Measurements from ENCODE around the gene SYCE1L.
"Not testable (repeated sequence)": the region's sequence is repeated elsewhere in the genome, so short reads cannot be mapped to it uniquely, and the experiment has no call there.

Gene SYCE1L

DNA sequence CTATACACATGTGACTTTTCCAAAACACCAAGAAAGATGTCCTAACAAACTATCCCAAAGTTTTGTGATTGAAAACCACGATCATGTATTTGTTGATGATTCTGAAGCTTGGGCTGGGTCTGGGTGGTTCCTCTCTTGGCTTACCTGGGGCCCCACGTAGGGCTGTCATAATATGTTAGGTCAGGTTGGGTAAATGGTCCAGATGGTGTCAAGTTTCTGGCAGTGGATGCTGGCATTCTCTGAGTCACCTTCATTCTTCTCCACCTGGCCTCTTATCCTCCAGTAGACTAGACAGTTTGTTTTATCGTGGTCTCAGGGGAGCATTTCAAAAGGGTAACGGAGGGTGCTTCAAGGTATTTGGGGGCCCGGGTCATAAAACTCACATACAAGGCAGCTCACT is 39.4 kb downstream of the SYCE1L start:
- TF ChIP-seq, protein P1, sequence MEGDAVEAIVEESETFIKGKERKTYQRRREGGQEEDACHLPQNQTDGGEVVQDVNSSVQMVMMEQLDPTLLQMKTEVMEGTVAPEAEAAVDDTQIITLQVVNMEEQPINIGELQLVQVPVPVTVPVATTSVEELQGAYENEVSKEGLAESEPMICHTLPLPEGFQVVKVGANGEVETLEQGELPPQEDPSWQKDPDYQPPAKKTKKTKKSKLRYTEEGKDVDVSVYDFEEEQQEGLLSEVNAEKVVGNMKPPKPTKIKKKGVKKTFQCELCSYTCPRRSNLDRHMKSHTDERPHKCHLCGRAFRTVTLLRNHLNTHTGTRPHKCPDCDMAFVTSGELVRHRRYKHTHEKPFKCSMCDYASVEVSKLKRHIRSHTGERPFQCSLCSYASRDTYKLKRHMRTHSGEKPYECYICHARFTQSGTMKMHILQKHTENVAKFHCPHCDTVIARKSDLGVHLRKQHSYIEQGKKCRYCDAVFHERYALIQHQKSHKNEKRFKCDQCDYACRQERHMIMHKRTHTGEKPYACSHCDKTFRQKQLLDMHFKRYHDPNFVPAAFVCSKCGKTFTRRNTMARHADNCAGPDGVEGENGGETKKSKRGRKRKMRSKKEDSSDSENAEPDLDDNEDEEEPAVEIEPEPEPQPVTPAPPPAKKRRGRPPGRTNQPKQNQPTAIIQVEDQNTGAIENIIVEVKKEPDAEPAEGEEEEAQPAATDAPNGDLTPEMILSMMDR (IDR thresholded peaks at IDR 0.05; ENCODE audit: poor library complexity, severe bottlenecking): no peak
- H3K27me3 ChIP-seq (ENCODE audit: insufficient read depth, poor library complexity, severe bottlenecking): no peaks in the 10 kb centered on the region
- H3K36me3 ChIP-seq (ENCODE audit: low read depth): no peaks in the 10 kb centered on the region
- no peak overlapping the region for H3K27ac ChIP-seq (ENCODE audit: poor library complexity, severe bottlenecking)
- no peaks in the 10 kb centered on the region for H3K9me3 ChIP-seq (ENCODE audit: severe bottlenecking)
- H3K4me1 ChIP-seq (ENCODE audit: insufficient read depth, poor library complexity, severe bottlenecking): no peaks in the 10 kb centered on the region
- no peak overlapping the region for H3K4me3 ChIP-seq (ENCODE audit: severe bottlenecking)
- ATAC-seq (ENCODE audit: low read depth) (peak; percentile 69), DNase-seq (ENCODE audit: low spot score) (no peak)

- not testable (repeated sequence) for H3K27me3 ChIP-seq (ENCODE audit: insufficient read depth, poor library complexity, severe bottlenecking); H3K4me3 ChIP-seq (ENCODE audit: severe bottlenecking); H3K36me3 ChIP-seq (ENCODE audit: low read depth); DNase-seq (ENCODE audit: low spot score); H3K27ac ChIP-seq (ENCODE audit: poor library complexity, severe bottlenecking); H3K4me1 ChIP-seq (ENCODE audit: insufficient read depth, poor library complexity, severe bottlenecking); ATAC-seq (ENCODE audit: low read depth); H3K9me3 ChIP-seq (ENCODE audit: severe bottlenecking)
These were observed 43.3 kb downstream of the SYCE1L start for GRCh38 chr16:77242471-77242870.

GRCh38 chr16:77246150-77246549 is 46.9 kb downstream of the SYCE1L start:
- H3K4me1 ChIP-seq (ENCODE audit: insufficient read depth, poor library complexity, severe bottlenecking): no peaks in the 10 kb centered on the region
- H3K27me3 ChIP-seq (ENCODE audit: insufficient read depth, poor library complexity, severe bottlenecking): no peaks in the 10 kb centered on the region
- H3K27ac ChIP-seq (ENCODE audit: poor library complexity, severe bottlenecking): no peak overlapping the region
- ATAC-seq (ENCODE audit: low read depth) (no peak), DNase-seq (ENCODE audit: low spot score) (no peak)
- H3K4me3 ChIP-seq (ENCODE audit: severe bottlenecking): no peak overlapping the region
- TF ChIP-seq, protein P1 (IDR thresholded peaks at IDR 0.05; ENCODE audit: poor library complexity, severe bottlenecking): no peak
- H3K9me3 ChIP-seq (ENCODE audit: severe bottlenecking): no peaks in the 10 kb centered on the region
- no peaks in the 10 kb centered on the region for H3K36me3 ChIP-seq (ENCODE audit: low read depth)

DNA sequence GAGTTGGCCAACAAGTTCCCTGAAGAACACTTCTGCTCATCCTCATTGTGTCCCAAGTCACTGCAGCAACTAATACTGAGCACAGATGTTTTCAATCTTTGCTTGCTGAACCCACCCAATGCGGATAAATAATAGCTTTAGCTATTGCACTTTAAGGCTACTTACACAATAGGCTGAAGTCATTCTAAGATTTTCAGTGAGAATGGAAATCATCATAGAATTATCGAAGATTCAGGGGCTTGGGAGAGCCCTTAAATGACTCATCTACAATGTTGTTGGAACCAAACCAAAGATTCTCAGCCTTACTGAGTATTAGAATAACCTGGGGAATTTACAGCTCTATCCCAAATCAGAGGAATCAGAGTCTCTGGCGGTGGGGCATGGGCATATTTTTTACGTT is 51.2 kb downstream of the SYCE1L start:
- Histone ChIP-seq H3K27me3 (ENCODE audit: insufficient read depth, poor library complexity, severe bottlenecking) (peaks cover 3% of the 10 kb centered on the region), H3K9me3 (ENCODE audit: severe bottlenecking) (no peaks in the 10 kb centered on the region), H3K36me3 (ENCODE audit: low read depth) (no peaks in the 10 kb centered on the region), H3K27ac (ENCODE audit: poor library complexity, severe bottlenecking) (no peak overlapping the region), H3K4me1 (ENCODE audit: insufficient read depth, poor library complexity, severe bottlenecking) (no peaks in the 10 kb centered on the region), H3K4me3 (ENCODE audit: severe bottlenecking) (no peak overlapping the region)
- no peak for ATAC-seq (ENCODE audit: low read depth)
- TF ChIP-seq, protein P1 (IDR thresholded peaks at IDR 0.05; ENCODE audit: poor library complexity, severe bottlenecking): no peak
- no peak for DNase-seq (ENCODE audit: low spot score)
